ENCODE measurements around the gene ZNF407. TPM values are rescaled to one million over a fixed set of nuclear protein-coding genes. Genes with fewer than 3 reads are reported as not detected.

The ZNF407 gene
- total RNA-seq, 1 experiment from 2014 or later = 7.6 TPM

- no peak overlapping the region for H3K27ac ChIP-seq (ENCODE audit: low read depth, low read length)
- no peak overlapping the region for H3K9ac ChIP-seq (ENCODE audit: low read length)
- no peaks in the 10 kb centered on the region for H3K9me3 ChIP-seq (ENCODE audit: control insufficient read depth in 1 of 2, insufficient read depth in 1 of 2, low read depth in 1 of 2, low read length in 2 of 2)
- no peaks in the 10 kb centered on the region for H3K4me1 ChIP-seq (ENCODE audit: control insufficient read depth in 1 of 2, insufficient read depth in 2 of 2, low read length in 2 of 2)
- H3K27me3 ChIP-seq (ENCODE audit: insufficient read depth, low read length) = no peaks in the 10 kb centered on the region
- BruUV-seq (replicated peaks) = no TSS peak
- H3K36me3 ChIP-seq (ENCODE audit: control insufficient read depth in 1 of 2, insufficient read depth in 2 of 2, low read length in 2 of 2) = no peaks in the 10 kb centered on the region
- H3K4me3 ChIP-seq (replicated peaks in 1 of 2; ENCODE audit: low read depth in 1 of 2, low read length in 2 of 2) = no peak overlapping the region
- H3K9me2 ChIP-seq (ENCODE audit: insufficient read depth) = no peaks in the 10 kb centered on the region
- ChIA-PET CTCF (no interaction called here), POLR2A (no interaction called here), RAD21 (ENCODE audit: low non-redundant PET in 1 of 2, low total read pairs in 2 of 2, uncharacterized antibody in 2 of 2, unreplicated experiment in 2 of 2) (no interaction called here)
- H4K20me1 ChIP-seq (ENCODE audit: insufficient read depth) = no peaks in the 10 kb centered on the region
- no peak overlapping the region for H2AFZ ChIP-seq (ENCODE audit: low read depth, low read length, poor library complexity, severe bottlenecking)
- ATAC-seq = no peak
- TF ChIP-seq REST (IDR thresholded peaks at IDR 0.05; ENCODE audit: low read depth) (no peak), ELF1 (IDR thresholded peaks at IDR 0.05; ENCODE audit: borderline replicate concordance, low read depth) (no peak), CTCF (IDR thresholded peaks at IDR 0.05 in 2 of 3, conservative IDR thresholded peaks at IDR 0.05 in 1 of 3; ENCODE audit: borderline replicate concordance in 1 of 3, insufficient read depth in 1 of 3, low read depth in 2 of 3, low read length in 2 of 3) (no peak), SP1 (IDR thresholded peaks at IDR 0.05; ENCODE audit: low read depth) (no peak), SRF (IDR thresholded peaks at IDR 0.05; ENCODE audit: low read depth) (no peak), POLR2AphosphoS5 (IDR thresholded peaks at IDR 0.05; ENCODE audit: low read depth, low read length) (no peak), YY1 (IDR thresholded peaks at IDR 0.05; ENCODE audit: extremely low read depth, insufficient replicate concordance, low read depth, low read length) (no peak), CBX3 (IDR thresholded peaks at IDR 0.05; ENCODE audit: low read depth) (no peak), JUND (IDR thresholded peaks at IDR 0.05) (no peak), EZH2 (IDR thresholded peaks at IDR 0.05) (no peak), RAD21 (IDR thresholded peaks at IDR 0.05; ENCODE audit: low read depth) (no peak), MAX (IDR thresholded peaks at IDR 0.05) (no peak), POLR2A (IDR thresholded peaks at IDR 0.05; ENCODE audit: borderline replicate concordance, extremely low read depth, insufficient read depth, insufficient read length) (no peak), FOSL1 (IDR thresholded peaks at IDR 0.05; ENCODE audit: low read depth) (no peak)
- TF ChIP-seq, protein P1, sequence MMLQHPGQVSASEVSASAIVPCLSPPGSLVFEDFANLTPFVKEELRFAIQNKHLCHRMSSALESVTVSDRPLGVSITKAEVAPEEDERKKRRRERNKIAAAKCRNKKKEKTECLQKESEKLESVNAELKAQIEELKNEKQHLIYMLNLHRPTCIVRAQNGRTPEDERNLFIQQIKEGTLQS (IDR thresholded peaks at IDR 0.05) = no peak
- no peak overlapping the region for H3K4me2 ChIP-seq (ENCODE audit: low read length)
- intact Hi-C loops (cut with micrococcal nuclease) = no loop called here
- DNase-seq (ENCODE audit: low read depth, low spot score) = no peak
- no peaks in the 10 kb centered on the region for H3K79me2 ChIP-seq (ENCODE audit: insufficient read depth, low read length)
Observed at GRCh38 chr18:74728586-74728985, 130.9 kb downstream of the ZNF407 start.
